IPS DF 4.7 (cell line): ENCODE data around the gene HLA-DMA.

Source experiments
- DNase-seq: peaks from one replicate; pipeline ENCODE4 v3.0.0-alpha.2; 2013; ENCODE audit warnings: low spot score; ENCODE audit errors: extremely low read depth

The HLA-DMA gene

GRCh38 chr6:32974541-32975308 is 21.8 kb upstream of the HLA-DMA start:
- DNase-seq: no peak

- no peak for DNase-seq
Measured at GRCh38 chr6:32974016-32974333, 21.1 kb upstream of the HLA-DMA start.

- no peak for DNase-seq
Measured at GRCh38 chr6:32973144-32974015, 20.5 kb upstream of the HLA-DMA start.

GRCh38 chr6:32972353-32973143 is 19.7 kb upstream of the HLA-DMA start:
- no peak for DNase-seq

GRCh38 chr6:32971581-32972352 is 18.9 kb upstream of the HLA-DMA start:
- peak; percentile 96 for DNase-seq

GRCh38 chr6:32971242-32971580 is 18.3 kb upstream of the HLA-DMA start:
- no peak for DNase-seq

- DNase-seq: no peak
Measured at GRCh38 chr6:32970413-32971241, 17.7 kb upstream of the HLA-DMA start.

GRCh38 chr6:32969685-32970412 is 17.0 kb upstream of the HLA-DMA start:
- DNase-seq: no peak

- peak; percentile 60 for DNase-seq
Measured at GRCh38 chr6:32968867-32969684, 16.2 kb upstream of the HLA-DMA start.

- peak; percentile 78 for DNase-seq
Measured at GRCh38 chr6:32968093-32968866, 15.4 kb upstream of the HLA-DMA start, which contains the start of gene BRD2. Gene BRD2, plus strand, starts transcription at chr6:32968594. Its CDS starts 4,305 bp downstream, at chr6:32972899.

GRCh38 chr6:32967151-32968091 is 14.5 kb upstream of the HLA-DMA start:
- peak; percentile 66 for DNase-seq

- DNase-seq: no peak
Measured at GRCh38 chr6:32964776-32965175, 11.9 kb upstream of the HLA-DMA start.

- DNase-seq: no peak
Measured at GRCh38 chr6:32963866-32964265, 11.0 kb upstream of the HLA-DMA start.

- no peak for DNase-seq
Measured at GRCh38 chr6:32962213-32962826, 9.4 kb upstream of the HLA-DMA start.

- DNase-seq: no peak
Measured at GRCh38 chr6:32960563-32960962, 7.7 kb upstream of the HLA-DMA start.

- no peak for DNase-seq
Measured at GRCh38 chr6:32956176-32956575, 3.3 kb upstream of the HLA-DMA start.
